DMS79 treated with DMSO at 0.1 percent for 48 hours (cell line): ENCODE data around the gene MOB3A.

Experiments
- DNase-seq: peaks from one replicate; lab custom pipeline; 2025; lab: John Stamatoyannopoulos, UW

The MOB3A gene

DNA sequence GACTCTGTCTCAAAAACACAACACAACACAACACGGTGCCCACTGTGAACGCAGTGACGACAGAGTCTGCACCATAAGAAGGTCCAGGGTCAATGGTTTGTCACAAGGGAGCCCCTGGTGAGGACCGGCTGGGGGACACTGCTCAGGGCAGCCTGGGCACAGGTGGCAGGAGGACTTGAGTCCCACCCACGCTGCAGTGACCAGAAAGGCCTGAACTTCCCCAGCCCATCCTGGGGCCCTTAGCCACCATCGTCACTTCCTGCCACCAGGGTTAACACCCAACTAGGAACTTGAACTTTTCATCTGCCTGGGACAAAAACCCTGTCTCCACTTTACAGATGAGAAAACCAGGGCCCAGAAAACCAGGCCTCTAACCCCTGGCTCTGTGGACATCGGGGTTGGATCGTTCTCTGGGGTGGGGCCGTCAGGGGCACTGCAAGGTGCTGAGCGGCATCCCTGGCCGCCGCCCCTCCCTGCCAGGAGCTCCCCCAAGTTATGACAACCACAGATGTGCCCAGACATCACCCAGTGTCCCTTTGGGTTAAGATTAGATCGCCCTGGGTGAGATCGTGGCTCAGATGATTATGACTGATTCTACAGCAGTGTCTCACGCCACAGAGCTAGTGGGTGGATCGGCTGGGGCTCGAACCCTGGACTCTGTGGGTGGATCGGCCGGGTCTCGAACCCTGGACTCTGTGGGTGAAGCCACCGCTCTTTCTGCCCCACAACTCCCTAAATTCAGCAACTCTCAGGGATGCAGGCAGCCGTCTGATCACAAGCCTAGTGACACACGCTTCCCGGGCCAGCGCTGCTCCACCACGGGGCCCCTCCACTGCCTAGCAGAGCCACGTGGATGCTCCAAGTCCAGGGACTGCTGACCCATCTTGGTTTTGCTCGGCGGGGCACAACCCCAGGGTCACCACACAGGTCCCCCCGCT lies 14.0 kb downstream of the MOB3A start:
- no peak for DNase-seq

DNA sequence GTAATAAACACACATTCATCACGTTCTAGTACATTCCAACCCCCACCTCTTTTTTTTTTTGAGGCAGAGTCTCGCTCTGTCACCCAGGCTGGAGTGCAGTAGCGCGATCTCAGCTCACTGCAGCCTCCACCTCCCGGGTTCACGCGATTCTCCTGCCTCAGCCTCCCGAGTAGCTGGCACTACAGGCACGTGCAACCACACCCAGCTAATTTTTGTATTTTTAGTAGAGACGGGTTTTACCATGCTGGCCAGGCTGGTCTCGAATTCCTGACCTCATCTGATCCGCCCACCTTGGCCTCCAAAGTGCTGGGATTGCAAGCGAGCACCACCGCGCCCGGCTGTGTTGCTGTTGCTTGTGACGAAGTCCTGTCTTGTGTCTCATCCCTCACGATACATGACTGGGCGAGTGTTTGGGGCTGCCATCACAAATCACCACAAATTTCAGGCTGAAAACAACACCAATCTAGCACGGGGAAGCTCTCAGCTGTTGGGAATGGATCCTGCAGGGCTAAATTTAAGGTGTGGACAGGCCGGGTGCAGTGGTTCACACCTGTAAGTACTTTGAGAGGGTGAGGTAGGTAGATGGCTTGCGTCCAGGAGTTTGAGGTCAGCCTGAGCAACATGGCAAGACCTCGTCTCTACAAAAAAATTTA lies 15.7 kb downstream of the MOB3A start:
- DNase-seq = no peak

DNA sequence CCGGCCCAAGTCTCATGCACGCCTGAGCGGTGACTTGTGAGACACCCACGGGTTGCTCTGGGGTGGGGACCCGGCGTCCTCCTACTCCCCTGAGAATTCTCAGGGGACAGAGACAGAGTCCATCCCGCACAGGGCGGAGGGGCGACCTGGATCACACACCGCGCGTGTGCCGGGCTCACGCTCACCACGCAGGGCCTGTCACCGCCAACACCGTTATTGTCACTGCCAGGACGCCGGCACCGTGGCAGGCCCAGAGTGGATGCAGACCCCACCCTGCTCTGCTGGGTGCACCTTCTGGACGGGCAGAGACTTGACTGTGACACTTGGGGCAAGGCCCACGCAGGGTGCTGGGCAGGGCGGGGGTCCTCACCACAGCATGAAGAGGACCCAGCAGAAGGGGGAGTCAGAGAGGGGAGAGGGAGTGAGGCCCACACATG lies 16.2 kb downstream of the MOB3A start:
- no peak for DNase-seq

DNA sequence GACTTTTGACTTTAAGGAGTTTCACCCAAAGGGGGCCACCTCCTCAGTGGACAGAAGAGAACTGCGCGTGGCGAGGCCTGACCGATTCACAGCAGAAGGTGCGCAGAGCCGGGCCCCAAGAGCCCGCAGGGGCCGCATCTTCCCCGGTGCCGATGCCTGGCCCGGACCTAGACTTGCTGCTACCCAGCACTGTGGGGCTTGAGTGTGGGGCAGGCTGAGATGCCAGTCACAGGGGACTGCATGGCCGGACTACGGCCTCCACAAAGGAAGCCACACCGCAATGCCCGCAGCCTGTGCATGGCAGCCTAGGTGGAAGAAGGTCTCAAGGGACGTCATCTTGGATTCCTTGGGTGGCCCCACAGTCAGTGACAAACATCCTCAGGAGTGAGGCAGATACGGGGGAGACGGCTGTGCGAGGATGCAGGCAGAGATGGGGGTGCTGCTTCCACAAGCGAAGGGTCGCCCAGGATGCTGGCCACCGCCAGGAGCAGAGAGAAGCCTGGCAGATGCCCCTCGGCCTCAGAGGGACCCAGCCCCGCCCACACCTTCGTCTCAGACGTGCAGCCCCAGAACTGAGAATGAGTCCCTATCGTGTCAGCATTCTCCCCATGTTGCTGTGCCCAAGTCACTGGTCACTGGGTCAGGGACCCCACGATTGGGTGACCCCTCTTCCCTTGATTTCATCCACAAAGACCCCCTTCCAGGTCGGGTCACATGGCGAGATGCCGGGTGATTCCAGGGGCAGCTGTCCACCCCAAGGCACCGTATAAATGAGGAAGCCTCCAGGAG lies 16.9 kb downstream of the MOB3A start:
- DNase-seq = no peak

DNA sequence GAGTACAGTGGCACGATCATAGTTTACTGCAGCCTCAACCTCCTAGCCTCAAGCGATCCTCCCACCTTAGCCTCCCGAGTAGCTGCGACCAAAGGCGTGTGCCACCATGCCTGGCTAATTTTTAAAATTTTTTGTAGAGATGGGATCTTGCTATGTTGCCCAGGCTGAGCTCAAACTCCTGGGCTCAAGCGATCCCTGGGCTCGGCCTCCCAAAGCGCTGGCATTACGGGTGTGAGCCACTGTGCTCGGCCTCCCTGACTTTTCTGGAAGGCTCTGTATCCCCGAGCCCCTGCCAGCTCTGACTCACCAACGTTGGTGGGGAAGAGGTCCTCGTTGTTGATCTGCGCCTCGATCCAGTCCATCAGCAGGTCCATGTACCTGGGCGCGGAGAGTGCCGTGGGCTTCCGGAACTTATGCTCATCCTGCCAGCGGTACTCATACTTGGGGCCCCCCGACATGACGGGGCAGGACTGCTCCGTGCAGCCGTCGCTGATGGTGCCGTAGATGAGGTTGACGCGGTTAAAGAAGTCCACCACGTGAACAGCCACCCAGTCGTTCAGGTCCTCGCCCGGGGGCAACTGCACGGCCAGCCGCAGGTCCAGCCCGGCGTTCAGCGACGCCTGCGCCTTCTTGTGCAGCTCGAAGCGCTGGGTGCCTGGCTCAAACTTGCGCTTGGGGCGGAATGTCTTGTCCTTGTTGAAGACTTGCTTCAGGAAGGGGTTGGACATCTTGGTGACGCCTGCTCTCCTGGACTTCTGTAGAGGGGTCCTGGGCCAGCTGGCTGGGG lies 18.1 kb downstream of the MOB3A start:
- DNase-seq = no peak

DNA sequence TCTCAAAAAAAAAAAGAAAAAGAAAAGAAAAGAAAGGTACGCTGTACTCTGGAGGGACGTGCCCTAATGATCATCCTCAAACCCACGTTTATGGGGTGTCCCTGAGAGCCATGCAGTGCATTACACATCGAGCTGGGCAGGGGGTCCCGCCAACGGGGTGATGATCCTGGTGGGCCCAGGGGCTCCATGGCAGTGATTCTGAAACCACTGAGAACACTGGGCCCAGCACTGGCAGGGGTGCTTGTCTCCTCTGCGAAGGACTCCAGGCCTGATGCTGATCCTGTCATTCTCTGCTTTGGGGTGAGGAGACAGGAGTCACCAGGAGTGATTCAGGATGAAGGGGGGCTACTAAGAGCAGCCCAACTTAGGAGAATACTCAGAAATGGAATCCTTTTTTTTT lies 18.7 kb downstream of the MOB3A start:
- DNase-seq = no peak

DNA sequence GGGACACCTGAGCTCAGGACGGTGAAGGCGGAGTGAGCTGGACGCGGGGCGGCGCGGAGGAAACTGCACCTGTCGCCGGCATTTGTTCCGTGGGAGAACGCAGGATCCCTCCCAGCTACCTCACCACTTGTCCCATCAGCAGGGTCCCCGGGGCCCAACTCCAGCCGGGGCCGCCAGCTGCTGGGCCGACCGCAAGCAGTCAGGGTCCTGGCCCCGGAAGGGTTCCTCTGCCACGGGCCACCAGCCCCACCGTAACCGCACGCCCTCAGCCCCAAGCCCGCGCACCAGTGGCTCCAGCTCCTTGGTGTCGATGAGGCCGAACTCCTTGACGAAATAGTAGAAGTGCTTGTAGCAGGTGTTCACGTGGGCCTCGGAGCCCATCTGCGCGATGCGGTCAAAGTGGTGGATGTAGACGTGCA lies 19.6 kb downstream of the MOB3A start:
- no peak for DNase-seq

DNA sequence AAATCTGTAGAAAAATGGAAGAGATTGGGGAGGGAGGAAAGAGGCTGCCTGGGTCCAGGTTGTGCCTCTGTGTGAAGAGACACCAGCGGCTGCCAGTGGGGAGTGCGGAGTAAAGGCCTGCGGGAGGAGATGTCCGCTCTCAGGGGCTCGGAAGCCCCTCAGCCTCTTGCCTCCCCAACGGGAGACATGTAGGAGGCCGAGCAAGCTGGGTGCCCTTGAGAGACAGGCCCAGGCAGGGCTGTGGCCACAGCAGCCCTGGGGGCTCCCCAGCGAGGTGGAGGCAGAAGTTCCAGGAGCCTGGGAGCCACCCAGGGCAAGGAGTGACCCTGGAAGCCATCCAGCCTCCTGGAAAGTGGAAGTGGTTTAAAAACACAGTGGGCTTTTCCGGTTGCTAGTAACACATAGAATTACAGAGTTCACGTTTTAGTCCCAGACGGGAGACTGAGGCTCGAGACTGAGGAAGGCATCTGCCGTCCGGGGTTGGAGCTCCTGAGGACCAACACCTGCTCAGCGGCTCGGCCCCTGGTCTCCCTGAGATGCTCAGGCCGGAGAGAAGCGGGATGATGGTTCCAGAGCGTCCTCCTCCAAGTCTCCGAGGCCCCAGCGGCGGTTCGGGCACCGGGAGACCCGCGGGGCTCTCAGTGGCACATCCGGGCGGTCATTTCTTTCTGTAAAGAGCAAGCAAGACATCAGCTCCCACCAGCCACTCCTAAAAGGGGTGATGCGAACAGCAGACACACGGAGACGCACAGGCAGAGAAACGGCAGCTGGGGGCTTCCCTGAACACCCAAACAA lies 23.2 kb downstream of the MOB3A start:
- DNase-seq = no peak

DNA sequence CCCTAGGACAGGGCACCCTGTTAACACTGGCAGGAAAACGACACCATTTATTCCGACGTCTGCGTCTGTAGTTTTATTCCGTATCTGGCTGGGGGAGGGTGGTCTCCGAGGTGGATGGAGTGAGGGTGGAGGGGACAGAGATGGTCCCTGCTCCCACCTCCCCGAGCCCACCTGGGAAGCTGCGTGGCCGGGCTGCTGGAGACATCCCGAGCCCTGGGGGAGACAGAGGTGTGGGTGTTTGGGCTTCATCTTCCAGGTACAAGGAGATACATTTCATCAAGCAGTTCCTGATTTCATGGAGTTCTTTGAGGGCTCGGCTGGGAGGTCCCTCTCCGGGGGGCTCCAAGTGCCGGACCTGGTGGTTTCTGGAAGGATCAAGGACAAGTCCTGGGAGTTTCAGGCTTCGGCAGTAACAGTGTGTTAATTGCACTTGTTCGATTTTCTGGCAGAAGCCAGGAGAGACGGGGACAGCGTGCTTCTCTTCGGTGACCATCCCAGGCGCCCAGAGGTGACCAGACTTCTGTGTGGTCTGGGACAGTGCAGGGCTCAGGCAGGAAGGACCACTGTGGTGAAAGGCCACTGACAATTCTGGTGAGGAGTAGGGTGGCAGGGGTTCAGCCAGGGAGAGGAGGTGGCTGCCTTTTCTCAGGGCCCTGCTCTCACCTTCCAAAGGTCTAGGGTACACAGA lies 25.0 kb downstream of the MOB3A start:
- no peak for DNase-seq

DNA sequence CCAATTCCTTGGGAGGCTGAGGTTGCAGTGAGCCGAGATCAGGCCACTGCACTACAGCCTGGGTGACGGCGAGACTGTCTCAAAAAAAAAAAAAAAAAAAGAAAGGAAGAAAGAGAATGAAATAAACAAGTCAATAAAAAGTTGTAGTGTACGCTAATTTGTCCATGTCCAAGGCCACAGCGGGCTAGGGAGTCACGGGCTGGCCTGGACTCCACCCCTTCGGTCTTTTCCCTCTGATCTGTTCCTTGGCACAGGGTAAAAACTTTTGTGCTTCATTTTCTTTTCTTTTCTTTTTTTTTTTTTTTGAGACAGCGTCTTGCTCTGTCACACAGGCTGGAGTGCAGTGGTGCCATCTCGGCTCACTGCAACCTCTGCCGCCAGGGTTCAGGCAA lies 25.7 kb downstream of the MOB3A start:
- no peak for DNase-seq

DNA sequence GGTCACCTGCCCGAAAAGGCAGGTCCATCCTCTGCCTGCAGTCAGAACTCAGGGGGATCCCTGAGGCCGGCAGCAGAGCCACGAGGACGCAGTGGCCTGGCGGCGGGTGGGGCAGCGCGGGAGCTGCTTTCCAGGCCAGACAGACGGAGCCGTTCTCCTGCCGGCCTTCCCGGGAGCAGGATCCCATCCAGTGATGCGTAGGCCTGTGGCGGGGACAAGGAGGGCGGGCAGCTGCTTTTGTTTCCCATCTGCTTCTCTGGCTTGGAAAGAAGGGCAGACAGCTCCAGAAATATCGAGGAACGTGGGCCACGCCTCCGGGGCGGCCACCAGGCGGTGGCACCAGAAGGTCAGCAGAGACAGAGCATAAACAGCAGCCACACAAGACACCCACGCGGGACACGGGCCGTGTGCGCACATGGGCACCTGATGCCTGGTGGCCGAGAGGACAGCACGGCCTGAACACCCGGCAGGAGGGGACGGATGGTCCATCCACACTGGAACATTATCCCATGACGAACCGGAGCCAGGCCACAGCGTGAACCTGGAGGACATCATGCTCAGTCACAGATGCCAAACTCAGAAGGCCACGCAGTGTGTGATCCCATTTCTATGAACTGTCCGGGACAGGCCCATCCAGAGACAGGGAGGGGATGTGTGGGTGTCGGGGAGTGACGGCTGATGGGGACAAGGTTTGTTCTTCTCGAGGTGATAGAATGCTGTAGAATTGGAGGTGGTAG lies 31.2 kb downstream of the MOB3A start:
- no peak for DNase-seq

DNA sequence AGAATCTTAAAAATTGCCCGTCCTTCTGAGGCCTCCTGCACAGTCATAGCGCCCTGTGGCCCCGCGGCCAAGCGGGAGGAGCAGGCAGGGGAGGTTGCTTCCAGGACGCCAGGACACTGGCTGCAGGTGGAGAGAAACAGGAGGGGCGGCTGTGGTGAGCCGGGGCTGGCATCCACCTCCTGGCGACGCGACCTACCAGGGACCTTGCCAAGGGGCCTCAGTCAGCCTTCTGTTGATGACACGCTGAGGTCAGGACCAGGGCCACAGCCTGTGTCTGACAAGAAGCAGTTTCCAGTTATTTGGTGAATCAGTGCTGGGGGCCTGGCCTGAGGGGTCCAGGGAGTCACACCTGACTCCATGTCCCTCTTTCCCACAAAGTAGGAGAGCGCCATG lies 31.7 kb downstream of the MOB3A start:
- no peak for DNase-seq

DNA sequence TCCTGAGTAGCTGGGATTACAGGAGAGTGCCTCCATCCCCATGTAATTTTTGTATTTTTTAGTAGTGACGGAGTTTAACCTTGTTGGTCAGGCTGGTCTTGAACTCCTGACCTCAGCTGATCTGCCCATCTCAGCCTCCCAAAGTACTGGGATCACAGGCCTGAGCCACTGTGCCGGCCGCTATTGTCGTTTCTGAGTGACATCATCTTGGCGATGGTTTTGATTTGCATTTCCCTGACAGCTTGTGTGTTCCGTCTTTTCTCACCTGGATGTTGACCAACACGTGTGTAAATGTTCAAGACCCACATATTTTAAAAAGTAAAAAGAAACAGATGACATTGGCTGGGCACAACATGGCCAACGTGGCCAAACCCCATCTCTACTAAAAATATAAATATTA lies 32.3 kb downstream of the MOB3A start:
- DNase-seq = no peak

DNA sequence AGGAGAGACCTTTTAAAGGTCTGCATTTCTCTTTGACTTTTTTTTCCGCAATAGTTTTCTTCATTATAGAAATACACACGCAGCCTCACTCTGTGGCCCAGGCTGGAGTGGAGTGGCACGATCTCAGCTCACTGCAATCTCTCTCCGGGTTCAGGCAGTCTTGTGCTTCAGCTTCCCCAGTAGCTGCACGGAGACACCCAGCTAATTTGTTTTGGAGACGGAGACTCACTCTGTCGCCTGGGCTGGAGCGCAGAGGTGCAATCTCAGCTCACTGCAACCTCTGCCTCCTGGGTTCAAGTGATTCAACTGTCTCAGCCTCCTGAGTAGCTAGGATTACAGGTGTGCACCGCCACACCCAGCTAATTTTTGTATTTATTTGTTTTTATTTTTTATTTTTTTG lies 33.4 kb downstream of the MOB3A start:
- no peak for DNase-seq

DNA sequence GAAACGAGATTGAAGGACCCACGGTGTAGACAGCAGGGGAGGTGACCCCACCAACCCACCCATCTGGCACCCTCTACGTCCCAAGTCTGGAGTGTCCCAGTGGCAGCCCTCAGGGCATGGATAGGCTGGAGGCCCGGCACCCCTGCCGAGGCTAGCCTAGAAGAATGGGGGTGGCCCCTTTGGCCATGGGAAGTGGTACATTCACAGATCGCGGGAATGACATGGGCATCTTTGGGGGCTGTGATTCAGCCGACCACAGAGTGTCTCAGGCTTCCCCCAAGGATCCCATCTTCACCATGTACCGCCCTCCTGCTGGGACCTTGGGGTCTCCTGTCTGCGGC lies 33.8 kb downstream of the MOB3A start:
- DNase-seq = no peak

DNA sequence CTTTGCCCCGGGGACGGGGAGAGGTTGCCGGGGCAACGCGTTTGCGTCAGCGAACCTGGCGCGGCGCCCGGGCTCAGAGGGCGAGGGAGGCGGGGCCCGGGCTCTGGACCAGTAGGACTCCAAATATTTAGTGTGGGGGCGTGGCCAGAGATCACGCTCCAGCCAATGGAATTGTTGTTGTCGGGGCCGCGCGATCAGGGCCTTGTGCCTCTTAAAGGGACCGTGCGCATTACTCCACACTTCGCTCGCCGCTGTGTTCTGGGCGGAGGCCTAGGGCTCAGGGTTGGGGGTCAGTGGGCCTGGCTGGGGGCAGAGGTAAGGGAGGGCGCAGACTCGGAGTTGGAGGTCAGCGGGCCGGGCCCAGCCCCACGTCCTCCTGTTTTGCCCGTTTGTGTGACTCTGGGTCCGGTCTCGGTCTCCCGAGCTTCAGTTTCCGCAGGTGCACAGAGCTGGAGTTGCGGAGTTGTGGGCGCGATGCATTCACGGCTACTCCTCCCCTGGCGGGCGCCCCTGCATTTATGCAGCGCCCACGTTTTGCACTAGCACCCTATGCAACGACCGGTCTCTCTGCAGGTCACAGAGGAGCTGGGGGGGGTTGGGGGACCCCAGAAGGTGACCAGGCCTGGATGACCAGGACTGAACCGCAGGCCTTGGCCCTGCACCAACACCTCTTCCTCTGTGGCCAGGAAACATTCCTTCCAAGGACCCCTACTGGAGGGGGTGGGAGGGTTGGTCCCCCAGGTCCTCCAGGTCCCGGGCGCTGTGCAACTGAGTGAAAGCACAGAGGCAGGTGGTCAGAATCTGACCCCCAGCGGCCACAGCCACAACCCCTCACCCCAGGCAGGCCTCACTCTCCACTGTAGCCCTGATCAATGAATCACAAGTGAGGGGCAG lies 34.4 kb downstream of the MOB3A start:
- DNase-seq = peak; percentile 98

DNA sequence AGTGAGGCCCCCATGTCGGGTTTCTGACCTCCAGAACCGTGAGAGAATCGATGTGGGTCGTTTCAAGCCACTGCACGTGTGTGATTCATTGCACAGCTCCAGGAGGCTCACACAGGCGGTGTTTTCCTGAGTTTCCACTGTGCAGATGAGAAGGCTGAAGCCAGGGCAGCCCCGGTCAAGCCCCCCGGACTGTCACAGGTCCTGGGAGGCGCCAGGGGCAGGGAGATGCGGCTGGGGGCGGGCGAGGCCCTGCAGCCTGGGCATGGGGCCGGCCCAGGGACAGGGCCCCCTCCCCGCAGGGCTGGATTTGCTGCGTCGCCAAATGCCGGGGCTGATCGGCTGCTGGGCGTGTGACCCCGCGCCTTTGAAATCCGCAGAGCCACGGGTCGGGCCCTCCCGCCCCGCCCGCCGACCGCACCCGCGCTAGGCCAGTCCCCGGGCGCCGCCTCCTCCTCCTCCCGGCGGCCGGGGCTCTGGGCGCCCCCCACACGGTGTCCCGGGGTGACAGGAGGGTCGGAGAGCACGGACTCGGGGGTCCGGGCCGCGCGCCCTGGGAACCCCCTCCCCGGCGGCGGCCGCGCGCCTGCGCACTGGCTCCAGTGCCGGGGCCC lies 35.1 kb downstream of the MOB3A start:
- no peak for DNase-seq
